ENCODE data around the gene MTCH1. TPM values are rescaled to one million over a fixed set of nuclear protein-coding genes. Genes with fewer than 3 reads are reported as not detected.

The MTCH1 gene
- total RNA-seq, 1 donor from 2014 or later: 133 TPM

- DNase-seq (no peak), ATAC-seq (ENCODE audit: low read depth) (no peak)
- Mint-ChIP-seq H3K27me3 (no peaks in the 10 kb centered on the region), H3K4me1 (no peaks in the 10 kb centered on the region), H3K4me3 (no peak overlapping the region), H3K36me3 (ENCODE audit: low read depth) (peaks cover 2% of the 10 kb centered on the region), H3K9me3 (no peaks in the 10 kb centered on the region), H3K27ac (no peak overlapping the region)
- TF ChIP-seq CTCF (IDR thresholded peaks at IDR 0.05): no peak
- ChIA-PET POLR2A (no interaction called here), CTCF (no interaction called here)
- intact Hi-C loops (cut with micrococcal nuclease): no loop called here
These were observed 52.9 kb downstream of the MTCH1 start for GRCh38 chr6:36933102-36933501.

GRCh38 chr6:36930483-36930882, 55.5 kb downstream of the MTCH1 start:
- H3K4me3 Mint-ChIP-seq: no peak overlapping the region
- CTCF ChIA-PET: no interaction called here
- no peak for DNase-seq
- H3K36me3 Mint-ChIP-seq (ENCODE audit: low read depth): peaks cover 10% of the 10 kb centered on the region
- H3K27ac Mint-ChIP-seq: no peak overlapping the region
- intact Hi-C loops (cut with micrococcal nuclease): no loop called here
- no peaks in the 10 kb centered on the region for H3K27me3 Mint-ChIP-seq
- TF ChIP-seq CTCF (IDR thresholded peaks at IDR 0.05): no peak
- peaks cover 4% of the 10 kb centered on the region for H3K4me1 Mint-ChIP-seq
- no peak for ATAC-seq (ENCODE audit: low read depth)
- no peaks in the 10 kb centered on the region for H3K9me3 Mint-ChIP-seq
- POLR2A ChIA-PET: no interaction called here

GRCh38 chr6:36929607-36930006, 56.4 kb downstream of the MTCH1 start:
- Mint-ChIP-seq H3K27me3 (no peaks in the 10 kb centered on the region), H3K4me1 (peaks cover 4% of the 10 kb centered on the region), H3K36me3 (ENCODE audit: low read depth) (peaks cover 18% of the 10 kb centered on the region), H3K9me3 (no peaks in the 10 kb centered on the region), H3K4me3 (no peak overlapping the region), H3K27ac (no peak overlapping the region)
- TF ChIP-seq CTCF (IDR thresholded peaks at IDR 0.05): no peak
- POLR2A ChIA-PET: no interaction called here
- ATAC-seq (ENCODE audit: low read depth) (no peak), DNase-seq (no peak)
- CTCF ChIA-PET: no interaction called here
- intact Hi-C loops (cut with micrococcal nuclease): no loop called here

- Mint-ChIP-seq H3K36me3 (ENCODE audit: low read depth) (peaks cover 23% of the 10 kb centered on the region), H3K4me3 (no peak overlapping the region), H3K27me3 (no peaks in the 10 kb centered on the region), H3K4me1 (peaks cover 4% of the 10 kb centered on the region), H3K9me3 (no peaks in the 10 kb centered on the region), H3K27ac (no peak overlapping the region)
- ATAC-seq (ENCODE audit: low read depth) (no peak), DNase-seq (no peak)
- POLR2A ChIA-PET: no interaction called here
- TF ChIP-seq CTCF (IDR thresholded peaks at IDR 0.05): no peak
- intact Hi-C loops (cut with micrococcal nuclease): no loop called here
- CTCF ChIA-PET: no interaction called here
These were observed 56.8 kb downstream of the MTCH1 start for GRCh38 chr6:36929152-36929551.

GRCh38 chr6:36928547-36928918, 57.5 kb downstream of the MTCH1 start:
- ChIA-PET CTCF (no interaction called here), POLR2A (no interaction called here)
- ATAC-seq (ENCODE audit: low read depth) (no peak), DNase-seq (no peak)
- Mint-ChIP-seq H3K4me1 (peaks cover 4% of the 10 kb centered on the region), H3K9me3 (no peaks in the 10 kb centered on the region), H3K27ac (no peak overlapping the region), H3K4me3 (no peak overlapping the region), H3K36me3 (ENCODE audit: low read depth) (peaks cover 29% of the 10 kb centered on the region), H3K27me3 (no peaks in the 10 kb centered on the region)
- TF ChIP-seq CTCF (IDR thresholded peaks at IDR 0.05): no peak
- intact Hi-C loops (cut with micrococcal nuclease): no loop called here

All from activated B cell treated with CpG ODN at 0.5 μM for 24 hours (primary cell).